HepG2 (cell line): ENCODE results near the gene SLC9B2. TPM values are rescaled to one million over a fixed set of nuclear protein-coding genes. Genes with fewer than 3 reads are reported as not detected.
A peak's percentile ranks its signal among the peaks of the same experiment; 100 is the strongest.

ENCODE experiments used
- ATAC-seq: fragments of 200-7000 bp; cut with Tn5 transposase; 3 replicates; pipeline ENCODE4 v1.9.1; 2020; ENCODE audit warnings: mild to moderate bottlenecking, moderate library complexity
- BruUV-seq: library from RNA; stranded (reverse); fragments of 400-500 nt; replicated peaks from 2 replicates; lab custom pipeline; 2021; lab: Mats Ljungman, UMichigan
- CTCF ChIA-PET: fragments of 300-600 bp; formaldehyde crosslinking; extraction: SDS; loops from one replicate; lab custom pipeline; 2021; ENCODE audit warnings: low total read pairs, inconsistent platforms, low intra/inter-chr PET ratio; lab: Yijun Ruan, JAX
- POLR2A ChIA-PET: fragments of 350-600 bp; sonication (Branson Sonifier 250); formaldehyde crosslinking; loops from one replicate; lab custom pipeline; 2020; ENCODE audit warnings: antibody characterized with exemption, inconsistent platforms; lab: Yijun Ruan, JAX
- DNase-seq: peaks from one replicate; pipeline ENCODE4 v3.0.0-alpha.2; 2015; ENCODE audit warnings: low spot score
- FAIRE-seq: peaks from 3 replicates; lab custom pipeline; 2011; peaks lifted over from hg19 to GRCh38; lab: Jason Lieb, UNC
- H2AFZ ChIP-seq: one replicate; pipeline ENCODE4 v1.6.1; 2011; ENCODE audit warnings: low read length, inconsistent platforms
- H3K27ac ChIP-seq: fragments of 300-600 bp; 3 replicates; pipeline ENCODE4 v1.8.0; 2011; ENCODE audit warnings: mixed run types, mild to moderate bottlenecking, mixed read lengths, low read length, inconsistent platforms; ENCODE audit not compliant: insufficient read depth; ENCODE audit errors: extremely low read length
- H3K27me3 ChIP-seq, 2 experiments: fragments of 200-600 bp in 1 of 2; 2 replicates in 1 of 2; 3 replicates in 1 of 2; pipeline versions ENCODE4 v1.6.0 to v1.8.0; 2011; ENCODE audit warnings: low read length in 2 of 2, mild to moderate bottlenecking in 2 of 2, moderate library complexity in 2 of 2, inconsistent platforms in 1 of 2; ENCODE audit not compliant: insufficient read depth in 2 of 2, control insufficient read depth in 1 of 2
- H3K36me3 ChIP-seq, 2 experiments: fragments of 200-600 bp in 1 of 2; replicated peaks in 1 of 2; 2 replicates in 1 of 2; 3 replicates in 1 of 2; pipeline versions ENCODE4 v1.5.1 to v1.8.0; 2011; ENCODE audit warnings: low read length in 2 of 2, inconsistent platforms in 1 of 2; ENCODE audit not compliant: insufficient read depth in 2 of 2, control insufficient read depth in 1 of 2
- H3K4me1 ChIP-seq: 2 replicates; pipeline ENCODE4 v1.5.1; 2012; ENCODE audit warnings: low read length, inconsistent platforms; ENCODE audit not compliant: insufficient read depth
- H3K4me2 ChIP-seq: 2 replicates; pipeline ENCODE4 v1.6.0; 2011; ENCODE audit warnings: low read depth, low read length, inconsistent platforms
- H3K4me3 ChIP-seq, 3 experiments: fragments of 200-600 bp in 1 of 3; sonication (generic), shearing (Covaris generic) in 1 of 3; replicated peaks in 1 of 3; 2 replicates each; pipeline ENCODE4 v1.5.1; 2011 to 2016; ENCODE audit warnings: low read length in 3 of 3, inconsistent platforms in 2 of 3, low read depth in 2 of 3, mild to moderate bottlenecking in 2 of 3, control low read depth in 1 of 3, mixed read lengths in 1 of 3; ENCODE audit not compliant: insufficient read depth in 1 of 3
- H3K79me2 ChIP-seq: one replicate; pipeline ENCODE4 v1.6.1; 2011; ENCODE audit warnings: low read length, inconsistent platforms; ENCODE audit not compliant: insufficient read depth
- H3K9ac ChIP-seq: 2 replicates; pipeline ENCODE4 v1.6.0; 2011; ENCODE audit warnings: mild to moderate bottlenecking, low read depth, low read length, inconsistent platforms; ENCODE audit not compliant: insufficient read depth
- H3K9me3 ChIP-seq: 2 replicates; pipeline ENCODE4 v1.5.1; 2012; ENCODE audit warnings: mild to moderate bottlenecking, low read length
- H4K20me1 ChIP-seq: 2 replicates; pipeline ENCODE4 v1.6.0; 2011; ENCODE audit warnings: inconsistent platforms, mild to moderate bottlenecking, low read length, moderate library complexity; ENCODE audit not compliant: insufficient read depth
- FOSL1 ChIP-seq: sonication (generic); formaldehyde crosslinking; IDR thresholded peaks from 2 replicates; pipeline ENCODE4 v1.9.0; 2021; ENCODE audit warnings: missing genetic modification reagents, borderline replicate concordance
- KIAA2018 ChIP-seq: sonication (generic); formaldehyde crosslinking; IDR thresholded peaks from 2 replicates; pipeline ENCODE4 v1.5.0; 2020; ENCODE audit warnings: mild to moderate bottlenecking, missing genetic modification reagents, borderline replicate concordance
- ZNF121 ChIP-seq: sonication (generic); formaldehyde crosslinking; IDR thresholded peaks from 2 replicates; pipeline ENCODE4 v1.5.0; 2020; ENCODE audit warnings: mild to moderate bottlenecking, missing genetic modification reagents
- WGBS: methylation state at CpG from one replicate; pipeline ENCODE4 v1.1.6; 2017; ENCODE audit warnings: low lambda C conversion rate; 5-methylcytosine and 5-hydroxymethylcytosine counted together
- in situ Hi-C: cut with HindIII; loops from 2 replicates; pipeline ENCODE4 v1.10.0; 2017; ENCODE audit warnings: low pct_unique_long_range_greater_than_20kb; ENCODE audit not compliant: extremely low pct_ligation_motif_present
- intact Hi-C: fragments of 100-400 bp; cut with micrococcal nuclease; formaldehyde crosslinking; loops from one replicate; pipeline ENCODE4 v1.10.0; 2022; ENCODE audit not compliant: unreplicated experiment
- polyA plus RNA-seq, 8 experiments: library from polyadenylated mRNA; depleted of rRNA in 3 of 8; stranded (reverse) in 7 of 8; unstranded in 1 of 8; fragments of >200 nt; fragmentation: Illumina TruSeq in 4 of 8; extraction: Trizol in 4 of 8; gene quantifications; 2 replicates each; pipeline versions ENCODE4 v1.2.1 to v1.2.3, GENCODE V29; 2011 to 2016; ENCODE audit warnings: low read depth in 4 of 8, missing spikeins in 1 of 8, mixed read lengths in 1 of 8; ENCODE audit not compliant: insufficient read depth in 1 of 8
- total RNA-seq, 5 experiments: library from RNA; depleted of rRNA; stranded (reverse); fragments of >200 nt; fragmentation: Illumina TruSeq; extraction: Trizol; gene quantifications; 2 replicates each; pipeline ENCODE4 v1.2.3, GENCODE V29; 2016; ENCODE audit warnings: low read depth in 1 of 5

Gene SLC9B2
- total and polyA plus RNA-seq, 2 of the 13 experiments (the other 11 are each of a cell fraction or from before 2014, with no cell fraction given), result 23.5 to 38.5 TPM

- no peaks in the 10 kb centered on the region for H3K9me3 ChIP-seq
- POLR2A ChIA-PET, result no interaction called here
- peaks cover 13% of the 10 kb centered on the region; the same call in 1 of the 2 replicates for H3K4me1 ChIP-seq
- FAIRE-seq, result no peak
- H3K27me3 ChIP-seq, result no peaks in the 10 kb centered on the region
- no peak overlapping the region for H3K4me2 ChIP-seq
- no peaks in the 10 kb centered on the region for H3K36me3 ChIP-seq
- no peaks in the 10 kb centered on the region for H3K79me2 ChIP-seq
- no peak overlapping the region for H2AFZ ChIP-seq
- in situ Hi-C loops, result loop anchor here (10.0 kb wide), 1 partner anchor 577 kb away; no protein-coding TSS in a partner anchor
- CTCF ChIA-PET, result no interaction called here
- H3K27ac ChIP-seq, result no peak overlapping the region
- no peak overlapping the region for H3K4me3 ChIP-seq
- H4K20me1 ChIP-seq, result no peaks in the 10 kb centered on the region
- DNase-seq, result no peak
- no TSS peak for BruUV-seq
- intact Hi-C loops, result no loop called here
- 67% methylated on average over 1 of the region's 4 CpGs for WGBS
- ATAC-seq, result peak; percentile 80
- TF ChIP-seq FOSL1 (CRISPR knock-in tag) (no peak), KIAA2018 (CRISPR knock-in tag) (no peak), ZNF121 (CRISPR knock-in tag) (no peak)
- H3K9ac ChIP-seq, result no peak overlapping the region
Measured at GRCh38 chr4:103011378-103012025, 65.1 kb downstream of the SLC9B2 start.
